Endothelial cell of umbilical vein (primary cell): ENCODE data around the gene LONP1. TPM values are rescaled to one million over a fixed set of nuclear protein-coding genes. Genes with fewer than 3 reads are reported as not detected.

Experiments used
- BruUV-seq: library from RNA; stranded (reverse); fragments of 400-500 nt; replicated peaks from 2 replicates; lab custom pipeline; 2021; lab: Mats Ljungman, UMichigan
- CTCF ChIA-PET: fragments of 300-600, 350-600 bp; sonication (Branson Sonifier 250); formaldehyde crosslinking; loops from one replicate; lab custom pipeline; 2021; ENCODE audit warnings: antibody characterized with exemption, inconsistent platforms; lab: Charles Lee
- POLR2A ChIA-PET: fragments of 300-600, 350-600 bp; sonication (Branson Sonifier 250); formaldehyde crosslinking; loops from one replicate; lab custom pipeline; 2021; ENCODE audit warnings: antibody characterized with exemption, inconsistent platforms; lab: Charles Lee
- DNase-seq: peaks from one replicate; pipeline ENCODE4 v3.0.0-alpha.2; 2011; ENCODE audit warnings: low read depth, low spot score
- FAIRE-seq: peaks from 2 replicates; lab custom pipeline; 2011; peaks lifted over from hg19 to GRCh38; lab: Jason Lieb, UNC
- H2AFZ ChIP-seq: 2 replicates; pipeline ENCODE4 v1.6.0; 2012; ENCODE audit warnings: low read depth, low read length, control low read depth, inconsistent platforms
- H3K27ac ChIP-seq: 2 replicates; pipeline ENCODE4 v1.5.1; 2011; ENCODE audit warnings: low read depth, mild to moderate bottlenecking, control low read depth, low read length, moderate library complexity; ENCODE audit not compliant: insufficient read depth
- H3K27me3 ChIP-seq, 2 experiments: 2 replicates each; pipeline versions ENCODE4 v1.6.0 to v1.6.1; 2011; ENCODE audit warnings: low read length in 2 of 2, mixed read lengths in 1 of 2; ENCODE audit not compliant: control insufficient read depth in 2 of 2, insufficient read depth in 2 of 2
- H3K36me3 ChIP-seq, 2 experiments: 2 replicates in 1 of 2; 3 replicates in 1 of 2; pipeline ENCODE4 v1.5.1; 2011; ENCODE audit warnings: low read length in 2 of 2, mild to moderate bottlenecking in 1 of 2, moderate library complexity in 1 of 2; ENCODE audit not compliant: control insufficient read depth in 2 of 2, insufficient read depth in 2 of 2; ENCODE audit errors: extremely low read depth in 1 of 2
- H3K4me1 ChIP-seq: 3 replicates; pipeline ENCODE4 v1.5.1; 2011; ENCODE audit warnings: mild to moderate bottlenecking, low read length; ENCODE audit not compliant: control insufficient read depth, insufficient read depth; ENCODE audit errors: extremely low read depth
- H3K4me2 ChIP-seq: 2 replicates; pipeline ENCODE4 v1.6.1; 2011; ENCODE audit warnings: low read length, control low read depth, mixed read lengths; ENCODE audit not compliant: insufficient read depth
- H3K4me3 ChIP-seq, 3 experiments: fragments of 200-600 bp in 1 of 3; sonication (generic), shearing (Covaris generic) in 1 of 3; replicated peaks in 1 of 3; 2 replicates each; pipeline ENCODE4 v1.5.1; 2011 to 2016; ENCODE audit warnings: control low read depth in 3 of 3, low read length in 3 of 3, mild to moderate bottlenecking in 2 of 3, inconsistent platforms in 1 of 3, low read depth in 1 of 3, moderate library complexity in 1 of 3; ENCODE audit not compliant: insufficient read depth in 1 of 3
- H3K79me2 ChIP-seq: 2 replicates; pipeline ENCODE4 v1.6.0; 2012; ENCODE audit warnings: low read length, inconsistent platforms; ENCODE audit not compliant: control insufficient read depth, insufficient read depth
- H3K9ac ChIP-seq: replicated peaks from 2 replicates; pipeline ENCODE3; 2011; ENCODE audit warnings: low read length, control low read depth; ENCODE audit not compliant: insufficient read depth; ENCODE audit errors: extremely low read depth
- H3K9me1 ChIP-seq: replicated peaks from 3 replicates; pipeline ENCODE4 v1.6.0; 2011; ENCODE audit warnings: mild to moderate bottlenecking, low read length; ENCODE audit not compliant: control insufficient read depth, insufficient read depth; ENCODE audit errors: extremely low read depth
- H3K9me3 ChIP-seq: replicated peaks from 2 replicates; pipeline ENCODE4 v1.5.1; 2012; ENCODE audit warnings: low read length, inconsistent platforms; ENCODE audit not compliant: control insufficient read depth, insufficient read depth
- H4K20me1 ChIP-seq: replicated peaks from 2 replicates; pipeline ENCODE3; 2011; ENCODE audit warnings: mild to moderate bottlenecking, low read length; ENCODE audit not compliant: control insufficient read depth, insufficient read depth; ENCODE audit errors: extremely low read depth
- CTCF ChIP-seq, 2 donors: IDR thresholded peaks; 1 replicate in 1 of 2; 2 replicates in 1 of 2; pipeline ENCODE4 v1.5.1; 2011; ENCODE audit warnings: low read length in 2 of 2, mild to moderate bottlenecking in 2 of 2, moderate library complexity in 2 of 2, control low read depth in 1 of 2, inconsistent platforms in 1 of 2, low read depth in 1 of 2; ENCODE audit not compliant: insufficient read depth in 1 of 2; ENCODE audit errors: extremely low read depth in 1 of 2
- EZH2 ChIP-seq: IDR thresholded peaks from 2 replicates; pipeline ENCODE4 v1.6.1; 2012; ENCODE audit warnings: borderline replicate concordance, low read depth, mild to moderate bottlenecking, moderate library complexity, low read length, inconsistent platforms; ENCODE audit not compliant: severe bottlenecking
- FOS ChIP-seq: IDR thresholded peaks from 2 replicates; pipeline ENCODE4 v1.6.1; 2011; ENCODE audit warnings: mild to moderate bottlenecking, low read length, moderate library complexity, borderline replicate concordance; ENCODE audit not compliant: insufficient read depth
- GATA2 ChIP-seq: IDR thresholded peaks from 2 replicates; pipeline ENCODE4 v1.7.0; 2011; ENCODE audit warnings: low read depth, mild to moderate bottlenecking, moderate library complexity, mixed read lengths, low read length; ENCODE audit not compliant: insufficient read length, insufficient read depth
- JUN ChIP-seq: IDR thresholded peaks from 2 replicates; pipeline ENCODE4 v1.6.1; 2011; ENCODE audit warnings: borderline replicate concordance, low read depth; ENCODE audit not compliant: insufficient read length, insufficient read depth
- MYC ChIP-seq: IDR thresholded peaks from one replicate; pipeline ENCODE4 v1.6.1; 2011; ENCODE audit warnings: mild to moderate bottlenecking, low read depth, low read length
- POLR2A ChIP-seq: IDR thresholded peaks from 2 replicates; pipeline ENCODE4 v1.6.1; 2012; ENCODE audit warnings: low read depth, mild to moderate bottlenecking, control low read depth, low read length
- POLR2AphosphoS5 ChIP-seq: IDR thresholded peaks from 2 replicates; pipeline ENCODE4 v1.6.1; 2012; ENCODE audit warnings: low read depth, mild to moderate bottlenecking, control low read depth, low read length, moderate library complexity; ENCODE audit not compliant: insufficient read depth
- dilution Hi-C: fragments of 300-500 bp; cut with MboI; formaldehyde crosslinking; loops from one replicate; pipeline ENCODE4 v1.15.0; 2019; ENCODE audit warnings: low sequenced_read_pairs; ENCODE audit not compliant: extremely low pct_ligation_motif_present
- intact Hi-C: fragments of 100-400 bp; cut with micrococcal nuclease; formaldehyde crosslinking; loops from one replicate; pipeline ENCODE4 v1.10.0; 2022
- polyA plus RNA-seq, 4 experiments: library from polyadenylated mRNA; depleted of rRNA in 3 of 4; stranded (reverse) in 3 of 4; unstranded in 1 of 4; fragments of >200 nt; gene quantifications; 2 replicates each; pipeline versions ENCODE4 v1.2.1 to v1.2.3, GENCODE V29; 2011 to 2012; ENCODE audit warnings: missing spikeins in 1 of 4
- total RNA-seq: library from RNA; stranded (reverse); gene quantifications from 2 replicates; pipeline ENCODE4 v1.2.3, GENCODE V29; 2021
- TF ChIP-seq, protein P1 (sequence below): IDR thresholded peaks from 2 replicates; pipeline ENCODE4 v1.6.1; 2011; ENCODE audit not compliant: insufficient read depth, insufficient read length

LONP1 gene
- total and polyA plus RNA-seq, 2 donors (not counting 3 experiments of a cell fraction or from before 2014, with no cell fraction given): 70.0 to 95.7 TPM

DNA sequence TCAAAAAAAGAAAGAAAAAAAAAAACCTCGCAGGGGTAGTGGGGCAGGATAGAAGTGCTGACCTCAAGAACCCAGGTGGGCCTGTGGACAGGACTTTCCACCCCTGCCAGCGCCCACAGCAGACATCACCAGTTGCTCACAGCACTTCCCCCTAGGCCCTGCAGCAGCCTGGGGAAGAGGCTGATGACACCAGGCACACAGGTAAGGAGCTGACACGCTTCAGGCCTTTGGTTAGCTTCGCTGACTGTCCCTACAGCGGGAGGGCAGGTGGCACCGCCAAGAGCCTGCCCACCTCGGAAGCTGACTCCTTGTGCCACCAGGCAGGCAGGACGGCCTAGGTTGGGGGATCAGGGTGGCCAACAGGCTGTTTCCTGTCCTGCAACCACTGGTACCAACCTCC lies 8.9 kb downstream of the LONP1 start:
- Histone ChIP-seq H3K9me3 (no peaks in the 10 kb centered on the region), H3K9ac (no peak overlapping the region), H4K20me1 (no peaks in the 10 kb centered on the region), H3K27ac (no peak overlapping the region), H3K79me2 (peaks cover 12% of the 10 kb centered on the region), H3K4me3 (no peak overlapping the region), H3K4me1 (no peaks in the 10 kb centered on the region), H3K9me1 (no peaks in the 10 kb centered on the region), H2AFZ (no peak overlapping the region), H3K27me3 (no peaks in the 10 kb centered on the region), H3K36me3 (peaks cover 5 to 40% of the 10 kb centered on the region in 2 experiments), H3K4me2 (no peak overlapping the region)
- TF ChIP-seq POLR2AphosphoS5: no peak
- TF ChIP-seq, protein P1, sequence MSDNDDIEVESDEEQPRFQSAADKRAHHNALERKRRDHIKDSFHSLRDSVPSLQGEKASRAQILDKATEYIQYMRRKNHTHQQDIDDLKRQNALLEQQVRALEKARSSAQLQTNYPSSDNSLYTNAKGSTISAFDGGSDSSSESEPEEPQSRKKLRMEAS: no peak
- TF ChIP-seq MYC: no peak
- TF ChIP-seq EZH2: no peak
- TF ChIP-seq GATA2: no peak
- no peak for TF ChIP-seq POLR2A
- TF ChIP-seq JUN: no peak
- TF ChIP-seq FOS: no peak
- no peak for TF ChIP-seq CTCF (IDR thresholded peaks at IDR 0.05; ENCODE audit: extremely low read depth in 1 of 2, insufficient read depth in 1 of 2, low read depth in 1 of 2, low read length in 2 of 2)
- dilution Hi-C loops: no loop called here
- ChIA-PET POLR2A (no interaction called here), CTCF (no interaction called here)
- BruUV-seq: no TSS peak
- DNase-seq: no peak
- intact Hi-C loops: no loop called here
- no peak for FAIRE-seq
